Right lung (tissue), 5 donors: ENCODE results near the gene SYNPO2. TPM values are rescaled to one million over a fixed set of nuclear protein-coding genes. Genes with fewer than 3 reads are reported as not detected.
"Not testable (repeated sequence)": the region's sequence is repeated elsewhere in the genome, so short reads cannot be mapped to it uniquely, and the experiment has no call there.

Experiments
- DNase-seq, 2 donors: peaks; one replicate each; pipeline ENCODE4 v3.0.0-alpha.2; 2013
- polyA plus RNA-seq, 5 donors: library from polyadenylated mRNA; unstranded; fragments of 120-200 nt; gene quantifications; one replicate each; pipeline versions ENCODE4 v1.2.1 to v1.2.3, GENCODE V29; 2013; ENCODE audit warnings: inconsistent platforms in 1 of 5, low replicate concordance in 1 of 5; ENCODE audit not compliant: insufficient read length in 5 of 5, insufficient read depth in 1 of 5

Gene SYNPO2
- polyA plus RNA-seq, 5 donors = 3.3 to 5.7 (median 4.3) TPM

DNA sequence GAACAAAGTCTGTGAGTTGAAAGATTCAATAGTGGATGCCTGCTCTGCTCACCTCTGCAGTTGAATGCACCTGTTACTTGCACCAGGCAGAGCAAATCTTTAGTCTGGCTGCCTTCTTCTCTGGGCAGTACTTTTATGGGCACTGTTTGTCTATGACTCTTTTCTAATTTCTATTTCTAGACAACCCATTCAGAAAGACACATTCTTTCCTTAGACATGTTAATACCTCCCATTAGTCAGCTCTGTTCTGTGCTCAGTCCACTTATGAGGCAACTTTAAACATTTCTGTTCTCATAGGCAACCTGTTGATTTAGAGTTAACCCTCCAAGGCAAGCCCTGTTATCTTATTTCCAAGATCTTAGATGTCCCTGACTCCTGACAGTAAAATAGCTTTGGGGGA, 108.9 kb downstream of the SYNPO2 start:
- no peak for DNase-seq

DNA sequence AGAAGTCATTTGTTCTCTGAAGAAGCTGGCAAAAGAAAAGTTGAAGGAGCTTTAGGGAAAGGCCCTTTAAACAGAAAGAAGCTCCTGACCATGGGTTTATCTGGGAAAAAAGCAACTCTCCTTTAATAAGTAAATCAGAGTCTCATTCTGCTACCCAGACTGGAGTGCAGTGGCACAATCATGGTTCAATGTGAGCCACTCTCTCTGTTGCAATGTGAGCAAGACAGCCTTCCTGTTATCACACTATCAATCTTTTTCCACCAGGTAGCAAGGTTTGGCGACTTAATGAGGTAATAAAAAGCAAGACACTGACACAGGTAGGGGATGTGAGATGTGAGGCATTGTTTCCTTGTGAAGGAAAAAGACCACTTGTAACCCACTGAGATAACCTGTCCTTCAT, 111.3 kb downstream of the SYNPO2 start:
- no peak for DNase-seq

DNA sequence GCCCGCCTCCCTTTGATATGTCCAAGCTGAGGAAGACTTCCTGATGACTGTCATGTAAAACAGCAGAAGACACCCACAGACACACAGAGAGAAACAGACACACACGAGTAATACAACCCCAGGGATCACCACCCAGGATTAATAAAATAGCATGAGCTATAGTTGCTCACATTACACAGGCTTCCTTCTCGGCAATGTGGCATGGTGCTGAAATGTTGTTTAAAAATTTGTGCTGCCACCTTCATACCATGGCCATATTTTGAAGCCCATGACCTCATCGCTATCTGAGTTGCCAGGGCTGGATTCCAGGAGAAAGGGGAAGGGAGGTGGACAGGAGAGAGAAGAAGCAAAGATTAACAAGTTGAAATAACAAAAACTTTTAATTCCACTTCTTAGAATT, 111.7 kb downstream of the SYNPO2 start:
- no peak for DNase-seq

DNA sequence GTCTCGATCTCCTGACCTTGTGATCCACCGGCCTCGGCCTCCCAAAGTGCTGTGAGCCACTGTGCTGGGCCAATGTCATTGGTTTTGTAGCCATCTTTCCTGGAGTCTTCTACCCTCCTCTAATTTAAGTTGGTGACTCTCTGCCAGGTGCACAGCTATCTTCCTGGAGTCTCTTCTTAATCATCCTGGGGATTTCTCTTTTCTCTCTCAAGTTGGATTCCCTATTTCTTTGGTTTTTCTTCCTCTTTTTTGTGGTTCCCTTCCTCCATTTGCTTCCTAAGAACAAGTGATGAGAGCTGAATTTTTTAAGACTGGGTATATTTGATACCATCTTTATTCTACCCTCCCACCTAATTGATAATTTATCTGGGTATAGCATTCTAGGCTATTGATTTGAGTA, 113.8 kb downstream of the SYNPO2 start:
- no peak for DNase-seq

DNA sequence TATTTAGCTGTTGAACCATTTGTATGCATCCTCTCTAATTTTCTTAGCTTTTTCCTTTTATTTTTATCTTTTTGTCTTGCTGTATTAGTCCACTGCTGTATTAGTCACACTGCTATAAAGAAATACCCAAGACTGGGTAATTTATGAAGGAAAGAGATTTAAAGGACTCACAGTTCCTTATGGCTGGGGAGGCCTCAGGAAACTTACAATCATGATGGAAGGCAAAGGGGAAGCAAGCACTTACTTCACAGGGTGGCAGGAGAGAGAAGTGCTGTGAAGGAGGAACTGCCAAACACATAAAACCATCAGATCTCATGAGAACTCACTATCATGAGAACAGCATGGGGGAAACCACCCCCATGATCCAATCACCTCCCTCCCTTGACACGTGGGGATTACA, 114.3 kb downstream of the SYNPO2 start:
- not testable (repeated sequence) for DNase-seq

DNA sequence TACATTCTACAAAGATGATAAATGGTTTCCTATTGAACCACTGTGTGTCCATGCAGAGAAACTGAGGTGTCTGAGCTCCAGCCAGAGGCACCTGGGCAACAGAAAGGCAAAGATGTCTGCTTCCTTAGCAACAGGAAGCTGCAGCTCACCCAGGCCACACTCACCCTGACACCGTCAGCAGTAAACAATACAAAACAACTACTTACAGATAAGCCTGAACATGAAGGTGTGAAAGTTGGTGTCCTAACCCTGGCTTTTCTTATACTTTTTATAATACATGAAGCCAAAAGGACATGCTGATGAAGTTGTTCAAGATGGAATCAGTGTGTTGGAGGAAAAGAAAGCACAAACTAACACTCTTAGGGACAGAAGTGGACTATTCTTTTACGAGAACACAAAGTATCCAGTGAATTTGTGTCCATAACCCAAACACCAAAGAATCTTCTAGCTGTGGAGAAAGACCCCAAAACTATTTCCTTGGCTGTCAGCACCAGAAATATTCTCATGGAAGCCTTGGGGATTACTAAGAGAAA, 117.3 kb downstream of the SYNPO2 start:
- DNase-seq = peak; percentile 44 to 85

DNA sequence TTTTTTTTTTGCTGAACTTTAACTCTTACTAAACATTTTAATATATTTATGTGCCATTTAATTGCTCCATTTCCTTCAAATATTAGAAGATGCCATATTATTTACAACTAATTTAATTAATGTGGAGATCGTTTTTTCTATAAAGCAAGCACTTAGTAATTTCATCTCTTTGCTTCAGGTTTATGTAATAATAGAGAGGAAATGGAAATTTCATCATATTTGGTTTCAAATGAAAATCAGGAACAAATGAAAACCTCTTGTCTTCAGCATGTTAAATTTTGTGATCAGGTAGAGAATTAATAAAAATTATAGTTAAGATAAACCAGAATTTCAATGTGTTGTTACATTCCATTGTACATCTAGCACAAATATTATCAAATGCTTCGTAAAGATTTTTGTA, 120.1 kb downstream of the SYNPO2 start:
- no peak for DNase-seq

DNA sequence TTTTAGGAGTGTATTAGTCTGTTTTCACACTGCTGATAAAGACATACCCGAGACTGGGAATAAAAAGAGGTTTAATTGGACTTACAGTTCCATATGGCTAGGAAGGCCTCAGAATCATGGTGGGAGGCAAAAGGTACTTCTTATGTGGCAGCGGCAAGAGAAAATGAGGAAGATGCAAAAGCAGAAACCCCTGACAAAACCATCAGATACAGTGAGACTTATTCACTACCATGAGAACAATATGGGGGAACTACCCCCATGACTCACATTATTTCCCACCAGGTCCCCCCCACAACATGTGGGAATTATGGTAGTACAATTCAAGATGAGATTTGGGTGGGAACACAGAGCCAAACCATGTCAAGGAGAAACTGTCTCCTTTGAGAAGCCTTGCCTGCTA, 121.6 kb downstream of the SYNPO2 start:
- not testable (repeated sequence) for DNase-seq

DNA sequence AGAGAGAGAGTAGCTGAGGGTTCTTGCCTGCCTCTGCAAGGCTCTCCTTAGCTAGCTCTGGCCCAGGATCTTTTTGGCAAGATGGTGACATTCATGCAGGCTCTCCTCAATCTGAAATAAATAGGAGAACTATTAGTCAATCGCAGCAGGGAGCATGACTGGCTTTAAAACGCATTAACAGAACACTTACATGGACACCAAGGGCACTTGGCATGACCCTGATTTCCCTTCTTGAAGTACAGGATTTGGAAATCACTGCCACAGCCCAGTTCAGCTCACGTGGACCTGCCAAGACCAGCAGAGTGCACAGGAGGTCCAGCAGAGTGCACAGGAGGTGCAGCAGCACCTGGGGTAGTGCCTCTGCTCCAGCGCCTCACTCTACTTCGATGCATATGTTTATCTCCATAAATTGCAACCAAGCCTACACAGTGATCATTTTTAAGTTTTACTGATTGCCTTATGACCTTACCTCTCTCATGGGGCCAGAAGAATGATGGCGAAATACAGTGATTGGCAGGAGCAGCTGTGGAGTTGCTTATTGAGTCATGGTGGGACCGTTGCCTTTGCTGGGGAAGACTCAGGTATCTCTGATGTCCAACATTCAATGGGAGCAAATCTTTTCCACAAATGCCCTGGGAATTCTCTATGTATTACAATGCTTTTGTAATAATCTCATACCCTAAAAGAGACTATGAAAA, 122.4 kb downstream of the SYNPO2 start:
- DNase-seq = no peak

DNA sequence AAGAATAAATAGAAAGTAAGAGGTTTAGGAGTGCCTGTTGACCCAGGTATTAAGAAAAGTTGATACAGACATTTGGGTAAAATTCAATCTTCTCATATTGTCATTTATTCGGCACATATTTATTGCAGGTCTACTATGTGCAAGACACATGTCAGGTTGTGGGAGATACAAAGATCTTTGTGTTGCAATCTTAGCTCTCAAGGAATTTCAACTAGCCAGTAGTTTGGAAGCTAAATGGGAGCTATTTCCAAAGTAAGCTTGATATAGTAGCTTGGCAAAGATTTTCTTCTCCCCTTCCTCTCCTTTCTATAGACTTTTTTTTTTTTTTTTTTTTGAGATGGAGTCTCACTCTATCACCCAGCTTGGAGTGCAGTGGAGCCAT, 122.9 kb downstream of the SYNPO2 start:
- no peak for DNase-seq

DNA sequence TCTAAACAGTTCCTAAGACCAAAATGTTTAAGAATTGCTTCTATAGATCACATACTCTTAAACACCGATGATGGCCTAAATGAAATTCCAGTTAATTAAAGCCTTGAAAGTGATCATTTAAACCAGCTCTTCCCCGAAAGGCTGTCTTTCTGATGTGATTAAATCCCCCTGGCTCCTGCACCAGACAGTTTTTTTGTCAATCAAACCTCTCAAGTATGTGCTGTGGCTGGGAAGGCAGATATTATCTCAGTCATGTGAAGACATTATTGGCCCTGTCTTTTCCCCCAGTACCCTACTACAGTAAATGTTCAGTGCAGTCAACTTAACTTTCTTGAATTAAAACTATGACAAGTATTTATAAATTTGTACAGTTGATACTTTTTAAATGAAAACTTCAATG, 126.0 kb downstream of the SYNPO2 start:
- DNase-seq = no peak

DNA sequence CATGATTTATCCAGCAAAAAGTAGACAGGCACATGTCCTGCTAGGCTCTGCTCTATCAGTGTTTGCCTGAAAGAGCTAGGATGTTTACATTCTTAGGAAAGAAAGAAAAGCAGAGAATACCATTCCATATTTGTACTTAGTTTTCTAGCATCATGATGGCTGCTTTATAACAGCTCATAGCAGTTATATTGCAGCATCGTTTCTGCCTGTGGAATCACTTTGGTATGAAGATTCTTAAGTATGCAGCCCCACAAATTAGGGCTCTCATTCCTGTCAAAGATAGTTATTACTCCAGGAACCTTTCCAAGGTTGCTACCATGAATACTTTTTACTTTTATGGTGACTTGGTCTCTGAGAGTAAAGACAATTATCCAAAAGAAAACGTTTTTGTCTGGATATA, 128.0 kb downstream of the SYNPO2 start:
- no peak for DNase-seq

DNA sequence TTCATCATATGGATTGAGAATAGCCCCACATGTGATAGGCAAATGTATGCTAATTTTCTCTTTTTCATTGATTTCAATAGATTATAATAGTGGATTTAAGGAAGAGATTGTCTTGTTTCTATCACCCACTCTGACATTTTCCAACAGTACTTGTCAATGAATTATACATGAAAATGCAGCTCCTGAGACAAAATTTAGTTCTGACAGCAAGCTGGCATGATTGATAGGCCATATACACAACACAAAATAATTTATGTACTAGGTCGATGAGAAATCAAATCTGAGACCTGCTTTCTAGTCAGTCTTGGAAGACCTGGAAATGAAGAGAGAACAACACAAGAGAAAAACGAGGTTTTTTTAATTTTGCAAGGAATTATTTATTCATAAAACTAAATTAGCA, 129.0 kb downstream of the SYNPO2 start:
- DNase-seq = no peak

DNA sequence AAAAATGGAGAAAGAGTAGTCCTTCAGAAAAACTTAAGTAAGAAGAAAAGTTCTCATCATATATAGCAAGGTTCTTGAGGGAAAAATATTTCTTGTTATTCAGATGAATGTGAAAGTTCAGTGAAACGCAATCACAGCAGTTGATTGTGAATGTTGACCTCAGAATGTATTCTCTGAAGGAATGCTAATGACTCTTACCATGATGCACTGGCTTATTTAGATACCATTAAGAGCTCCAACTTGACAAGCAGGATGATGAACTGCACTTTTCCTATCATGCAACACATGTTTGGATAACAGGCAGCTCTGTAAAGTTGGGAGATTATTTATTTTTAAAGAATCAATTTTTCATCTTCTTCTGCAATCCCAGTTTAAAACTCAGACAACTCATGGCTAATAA, 131.5 kb downstream of the SYNPO2 start:
- no peak for DNase-seq

DNA sequence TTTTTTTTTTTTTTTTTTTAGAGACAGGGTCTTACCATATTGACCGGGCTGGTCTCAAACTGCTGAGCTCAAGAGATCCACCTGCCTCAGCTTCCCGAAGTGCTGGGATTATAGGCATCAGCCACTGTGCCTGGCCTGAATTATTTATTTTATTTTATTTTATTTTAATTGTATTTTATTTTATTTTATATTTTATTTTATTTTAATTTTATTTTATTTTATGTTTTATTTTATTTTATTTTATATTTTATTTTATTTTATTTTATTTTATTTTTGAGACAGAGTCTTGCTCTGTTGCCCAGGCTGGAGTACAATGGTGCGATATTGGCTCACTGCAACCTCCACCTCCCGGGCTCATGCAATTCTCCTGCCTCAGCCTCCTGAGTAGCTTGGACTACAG, 133.9 kb downstream of the SYNPO2 start:
- DNase-seq = not testable (repeated sequence)

DNA sequence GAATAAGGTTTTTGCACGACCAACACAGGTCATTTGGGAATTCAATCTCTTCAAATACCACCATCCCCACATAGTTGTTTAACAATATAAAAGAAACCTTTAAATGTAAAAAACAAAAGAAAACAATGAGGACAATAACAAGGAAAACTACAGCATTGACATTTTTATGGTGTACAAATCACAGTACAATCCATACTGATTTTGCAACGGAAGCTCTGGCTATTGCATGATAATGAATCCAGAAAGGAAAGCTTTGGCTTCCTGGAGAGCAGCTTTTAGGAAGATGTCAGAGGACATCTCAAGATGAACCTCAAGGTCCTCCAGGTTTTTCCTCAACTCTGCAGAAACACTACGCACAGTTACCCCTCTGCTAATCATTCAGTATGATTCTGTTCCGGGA, 135.4 kb downstream of the SYNPO2 start:
- DNase-seq = no peak

DNA sequence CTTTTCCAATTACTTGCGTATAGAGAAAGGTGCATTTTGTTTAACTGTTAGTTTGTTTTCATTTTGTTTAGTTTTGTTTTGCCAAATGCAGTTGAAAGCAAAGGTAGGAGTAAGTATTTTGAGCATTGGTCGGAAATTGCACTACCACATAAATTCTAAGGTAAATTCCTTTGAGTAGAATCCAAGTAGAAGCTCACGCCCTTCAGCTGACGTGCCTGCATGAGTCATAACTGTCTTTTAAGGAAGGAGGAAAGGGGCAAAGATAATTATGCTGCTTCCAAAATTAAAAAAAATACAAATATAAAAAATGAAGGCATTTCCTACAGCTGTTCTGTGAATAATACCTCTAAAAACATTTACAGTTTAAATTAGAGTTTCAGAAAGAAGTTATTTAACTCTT, 136.8 kb downstream of the SYNPO2 start:
- no peak for DNase-seq

DNA sequence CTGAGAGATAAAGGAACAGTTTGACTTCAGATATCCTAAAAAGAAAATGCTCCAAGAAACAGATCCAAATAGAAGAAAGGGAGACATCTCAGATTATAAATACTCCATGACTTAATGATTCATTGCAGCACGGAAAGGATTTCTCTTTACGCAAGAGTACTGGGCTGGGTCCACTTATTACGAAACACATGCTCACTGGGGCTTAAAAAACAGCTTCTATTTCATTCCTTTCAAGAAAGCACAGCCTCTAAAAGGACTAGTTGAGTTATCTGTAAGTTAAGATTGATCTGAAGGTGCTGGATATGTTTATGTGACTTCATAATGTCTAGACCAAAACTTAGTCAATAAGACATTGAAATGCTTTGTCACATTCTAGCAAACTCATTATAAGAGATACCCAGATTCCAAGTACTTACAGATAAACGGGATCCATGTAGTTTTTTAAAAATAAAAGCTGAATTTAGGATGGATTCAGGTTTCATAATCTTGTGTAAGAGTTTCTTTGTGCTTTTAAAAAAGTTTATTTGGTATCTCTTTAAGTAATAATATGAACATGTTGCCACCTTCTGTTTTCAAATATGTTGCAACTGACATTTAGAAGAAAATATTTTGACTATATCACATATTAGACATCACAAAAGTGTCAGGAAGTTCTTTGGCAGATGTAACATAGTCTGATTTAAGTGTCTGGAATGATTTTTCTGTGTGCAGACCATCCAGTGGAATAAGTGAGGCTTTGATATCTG, 137.4 kb downstream of the SYNPO2 start:
- peak; percentile 61 to 75 for DNase-seq

DNA sequence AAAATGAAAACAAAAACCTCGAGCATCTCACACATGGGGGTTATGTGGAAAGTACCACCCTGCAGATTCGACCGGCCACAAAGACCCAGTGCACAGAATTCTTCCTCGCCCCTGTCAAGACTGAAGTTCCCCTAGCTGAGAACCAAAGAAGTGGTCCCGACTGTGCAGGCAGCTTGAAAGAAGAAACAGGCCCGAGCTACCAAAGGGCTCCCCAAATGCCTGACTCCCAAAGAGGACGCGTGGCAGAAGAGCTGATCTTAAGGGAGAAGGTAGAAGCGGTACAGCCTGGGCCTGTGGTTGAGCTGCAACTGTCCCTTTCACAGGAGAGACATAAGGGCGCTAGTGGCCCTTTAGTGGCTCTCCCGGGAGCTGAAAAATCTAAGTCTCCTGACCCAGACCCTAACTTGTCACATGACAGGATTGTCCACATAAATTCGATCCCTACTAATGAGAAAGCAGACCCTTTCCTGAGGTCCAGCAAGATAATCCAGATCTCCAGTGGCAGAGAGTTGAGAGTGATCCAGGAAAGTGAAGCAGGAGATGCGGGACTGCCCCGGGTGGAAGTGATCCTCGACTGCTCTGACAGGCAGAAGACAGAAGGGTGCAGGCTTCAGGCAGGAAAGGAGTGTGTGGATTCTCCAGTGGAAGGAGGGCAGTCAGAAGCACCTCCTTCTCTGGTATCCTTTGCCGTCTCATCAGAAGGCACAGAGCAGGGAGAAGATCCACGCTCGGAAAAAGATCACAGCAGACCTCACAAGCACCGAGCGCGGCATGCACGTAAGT, 138.2 kb downstream of the SYNPO2 start:
- DNase-seq = no peak

DNA sequence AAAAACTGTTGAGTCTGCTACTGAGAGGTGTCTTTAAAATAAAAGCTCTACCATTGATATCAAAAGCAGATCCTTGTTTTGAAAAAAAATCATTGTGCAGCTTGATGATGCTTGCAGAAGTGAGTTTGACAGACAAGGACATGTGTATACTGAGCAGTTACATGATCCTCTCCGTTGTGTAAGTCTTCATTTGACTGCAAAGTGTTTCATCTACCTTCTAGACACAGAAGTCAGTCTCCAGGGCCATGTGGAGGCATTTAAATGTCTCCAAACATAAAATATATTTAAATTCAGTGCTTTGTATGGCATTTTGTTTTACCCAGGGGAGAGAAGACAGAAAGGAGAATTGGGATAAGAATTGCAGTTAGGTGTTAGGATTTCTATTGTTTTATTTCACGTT, 139.2 kb downstream of the SYNPO2 start:
- no peak for DNase-seq

DNA sequence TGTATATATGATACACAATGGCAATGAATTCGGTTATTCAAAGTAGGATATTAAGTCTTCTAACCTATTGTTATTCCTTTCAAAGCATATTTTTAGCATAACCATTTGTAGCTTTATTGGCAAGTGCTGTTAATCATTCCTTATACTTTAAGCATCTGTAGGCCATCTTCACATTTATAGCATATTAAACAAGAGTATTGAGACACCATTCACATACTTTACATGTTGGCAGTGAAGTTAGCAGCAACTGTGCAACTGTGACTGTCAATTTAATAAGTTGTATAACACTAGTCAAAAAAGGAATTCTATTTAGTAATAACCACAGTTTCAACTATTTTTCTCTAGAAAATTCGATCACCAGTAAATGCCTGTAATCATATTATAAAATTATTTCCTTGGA, 139.6 kb downstream of the SYNPO2 start:
- no peak for DNase-seq

DNA sequence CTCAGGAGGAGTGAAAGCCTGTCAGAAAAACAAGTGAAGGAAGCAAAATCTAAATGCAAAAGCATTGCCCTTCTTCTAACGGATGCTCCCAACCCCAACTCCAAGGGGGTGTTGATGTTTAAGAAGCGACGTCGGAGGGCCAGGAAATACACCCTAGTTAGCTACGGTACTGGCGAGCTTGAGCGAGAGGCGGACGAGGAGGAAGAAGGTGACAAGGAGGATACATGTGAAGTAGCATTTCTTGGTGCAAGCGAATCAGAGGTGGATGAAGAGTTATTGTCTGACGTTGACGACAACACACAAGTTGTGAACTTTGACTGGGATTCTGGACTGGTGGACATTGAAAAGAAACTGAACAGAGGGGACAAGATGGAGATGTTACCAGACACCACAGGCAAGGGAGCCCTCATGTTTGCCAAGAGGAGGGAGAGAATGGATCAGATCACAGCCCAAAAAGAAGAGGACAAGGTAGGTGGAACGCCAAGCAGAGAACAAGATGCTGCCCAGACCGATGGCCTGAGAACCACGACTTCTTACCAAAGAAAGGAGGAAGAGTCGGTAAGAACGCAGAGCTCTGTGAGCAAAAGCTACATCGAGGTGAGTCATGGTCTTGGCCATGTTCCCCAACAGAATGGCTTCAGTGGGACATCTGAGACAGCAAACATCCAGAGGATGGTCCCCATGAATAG, 141.3 kb downstream of the SYNPO2 start:
- DNase-seq = no peak
